ENCODE data around the gene EMP3.
A peak's percentile ranks its signal among the peaks of the same experiment; 100 is the strongest.
"Not testable (repeated sequence)": the region's sequence is repeated elsewhere in the genome, so short reads cannot be mapped to it uniquely, and the experiment has no call there.

The EMP3 gene

DNA sequence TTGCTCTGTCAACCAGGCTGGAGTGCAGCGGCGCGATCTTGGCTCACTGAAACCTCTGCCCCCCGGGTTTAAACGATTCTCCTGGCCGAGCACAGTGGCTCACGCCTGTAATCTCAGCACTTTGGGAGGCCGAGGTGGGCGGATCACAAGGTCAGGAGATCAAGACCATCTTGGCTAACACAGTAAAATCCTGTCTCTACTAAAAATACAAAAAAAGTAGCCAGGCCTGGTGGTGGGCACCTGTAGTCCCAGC lies 7.7 kb upstream of the EMP3 start:
- not testable (repeated sequence) for DNase-seq (ENCODE audit: low read depth in 2 of 2)

DNA sequence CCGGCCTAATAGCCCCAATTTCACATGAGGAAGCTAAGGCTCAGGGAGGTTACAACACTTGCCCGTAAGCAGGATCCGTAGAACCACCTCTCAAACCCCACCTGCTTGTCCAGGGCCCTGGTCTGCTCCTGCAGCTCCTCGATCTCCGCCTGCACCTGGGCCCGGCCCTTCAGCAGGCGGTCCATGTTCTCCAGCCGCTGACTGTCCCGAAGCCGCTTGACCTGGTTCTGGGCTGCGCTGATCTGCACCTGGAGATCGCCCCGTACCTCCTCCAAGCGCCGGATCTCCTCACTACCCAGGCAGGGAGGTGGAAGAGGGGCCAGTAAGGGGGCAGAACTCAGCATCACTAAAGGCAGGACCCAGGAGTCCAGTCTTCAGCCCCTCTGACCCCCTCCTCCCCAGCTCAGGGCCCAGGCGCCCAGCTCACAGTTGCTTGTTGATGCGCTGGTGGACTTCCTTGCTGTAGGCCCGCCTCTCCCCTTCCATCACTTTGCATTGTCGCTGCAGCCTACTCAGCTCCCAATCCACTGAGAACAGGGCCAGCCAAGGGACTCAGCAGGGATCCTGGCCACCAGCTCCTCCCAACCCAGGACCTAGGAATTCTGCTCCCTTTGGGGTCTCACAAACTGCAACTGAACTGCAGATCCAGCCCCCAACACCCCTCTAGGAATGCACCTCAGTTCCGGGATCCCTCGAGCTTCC lies 6.9 kb upstream of the EMP3 start:
- no peak for DNase-seq (ENCODE audit: low read depth in 2 of 2)

DNA sequence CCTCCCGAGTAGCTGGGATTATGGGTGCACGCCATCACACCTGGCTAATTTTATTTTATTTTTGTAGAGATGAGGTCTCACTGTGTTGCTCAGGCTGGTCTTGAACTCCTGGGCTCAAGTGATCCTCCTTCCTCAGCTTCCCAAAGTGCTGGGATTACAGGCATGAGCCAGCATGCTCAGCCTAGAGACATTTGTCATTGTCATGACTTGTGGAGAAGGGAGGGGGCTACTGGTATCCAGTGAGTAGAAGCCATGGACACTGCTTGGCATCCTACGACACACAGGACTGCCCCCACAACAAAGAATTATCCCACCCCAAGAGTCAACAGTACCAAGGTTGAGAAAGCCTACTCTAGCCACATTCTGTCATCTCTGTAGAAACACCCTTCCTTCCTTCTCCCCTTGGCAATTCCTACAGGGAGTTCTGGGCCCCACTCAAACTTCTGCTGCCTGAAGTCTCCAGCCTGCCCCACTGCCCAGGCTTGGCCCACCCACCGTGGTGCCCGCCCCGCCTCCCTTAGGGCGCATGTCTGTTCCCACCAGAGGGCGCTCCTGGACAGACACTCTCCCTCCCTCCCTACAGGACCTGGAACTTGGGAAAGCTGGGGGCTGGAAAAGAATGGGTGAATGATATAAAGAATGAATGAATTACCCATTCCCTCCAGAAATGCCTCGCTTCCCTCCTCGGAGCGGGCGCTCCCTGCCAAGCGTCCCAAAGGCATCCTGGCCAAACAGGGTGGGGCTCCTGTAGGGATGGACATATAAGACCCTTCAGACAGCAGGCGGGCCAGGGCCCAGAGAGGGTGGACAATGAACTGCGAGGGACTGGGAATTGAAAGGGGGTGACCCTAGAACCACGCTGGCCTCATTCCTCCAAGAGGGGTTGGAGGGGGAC lies 5.5 kb upstream of the EMP3 start:
- DNase-seq (ENCODE audit: low read depth in 2 of 2) = peak; percentile 69 to 77

DNA sequence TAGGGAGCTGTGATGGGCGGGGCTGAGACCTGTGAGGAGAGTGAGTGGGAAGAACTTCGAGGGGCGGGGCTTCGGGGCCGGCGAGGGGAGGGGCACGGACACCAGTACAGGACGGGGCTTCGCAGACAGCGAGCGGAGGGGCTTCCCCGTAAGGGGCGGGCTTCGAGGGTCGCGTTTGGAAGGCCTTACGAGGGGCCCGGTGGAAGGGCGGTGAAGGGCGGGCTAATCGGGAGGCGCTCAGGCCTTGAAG lies 4.1 kb upstream of the EMP3 start:
- DNase-seq (ENCODE audit: low read depth in 2 of 2) = peak; percentile 96 to 97

- DNase-seq (ENCODE audit: low read depth in 2 of 2) = peak; percentile 96 to 97
These were observed 3.4 kb upstream of the EMP3 start for GRCh38 chr19:48321622-48322591.

DNA sequence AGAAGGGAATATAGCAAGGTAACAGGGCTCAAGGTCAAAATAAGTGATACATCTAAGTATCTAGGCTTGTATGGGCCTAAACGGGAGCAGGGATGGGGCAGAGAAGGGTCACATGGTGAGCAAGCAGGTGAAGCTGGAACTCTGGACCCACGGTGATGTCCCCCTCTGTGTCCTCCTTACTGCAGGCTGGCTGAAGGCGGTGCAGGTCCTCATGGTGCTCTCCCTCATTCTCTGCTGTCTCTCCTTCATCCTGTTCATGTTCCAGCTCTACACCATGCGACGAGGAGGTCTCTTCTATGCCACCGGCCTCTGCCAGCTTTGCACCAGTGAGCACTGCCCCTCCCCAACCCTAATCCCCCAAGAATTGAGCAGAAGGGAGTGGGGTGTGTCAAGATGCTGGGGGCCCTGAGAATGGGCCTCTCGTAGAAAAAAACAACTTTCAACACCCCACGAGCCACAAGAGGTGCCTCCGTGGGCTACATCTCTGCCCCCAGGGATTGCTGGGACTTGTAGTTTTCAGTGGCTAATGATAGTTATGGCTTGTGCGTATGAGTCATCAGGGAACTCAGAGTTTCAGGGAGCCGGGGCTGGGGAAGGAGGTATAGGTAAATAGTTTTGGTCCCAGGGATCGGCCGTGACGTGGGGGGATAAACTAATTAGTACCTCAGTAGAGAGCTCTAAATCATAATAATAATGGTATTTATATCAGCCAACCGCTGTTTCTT lies 4.0 kb downstream of the EMP3 start:
- peak in 1 of 2 donors; percentile 34 for DNase-seq (ENCODE audit: low read depth in 2 of 2)

DNA sequence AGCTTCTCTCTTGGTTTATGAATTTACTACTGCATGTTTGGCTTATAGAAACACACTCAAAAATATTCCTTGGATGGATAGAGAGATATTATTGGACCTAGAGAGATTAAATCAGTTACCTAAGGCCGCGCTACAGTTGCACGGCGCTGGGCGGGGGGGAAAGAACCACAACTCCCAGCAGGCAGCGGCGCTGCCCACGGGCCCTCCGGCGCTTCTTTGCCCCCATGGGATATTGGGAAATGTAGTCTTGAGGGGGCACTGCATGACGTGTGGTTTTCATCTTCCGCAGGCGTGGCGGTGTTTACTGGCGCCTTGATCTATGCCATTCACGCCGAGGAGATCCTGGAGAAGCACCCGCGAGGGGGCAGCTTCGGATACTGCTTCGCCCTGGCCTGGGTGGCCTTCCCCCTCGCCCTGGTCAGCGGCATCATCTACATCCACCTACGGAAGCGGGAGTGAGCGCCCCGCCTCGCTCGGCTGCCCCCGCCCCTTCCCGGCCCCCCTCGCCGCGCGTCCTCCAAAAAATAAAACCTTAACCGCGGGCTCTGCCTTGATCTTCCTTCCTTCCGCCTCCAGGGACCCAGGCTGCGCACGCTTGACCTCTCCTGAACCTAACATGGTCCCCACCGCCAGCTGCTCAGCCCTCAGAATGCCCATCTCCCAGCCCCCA lies 4.8 kb downstream of the EMP3 start:
- DNase-seq (ENCODE audit: low read depth in 2 of 2) = peak; percentile 61 to 73

DNA sequence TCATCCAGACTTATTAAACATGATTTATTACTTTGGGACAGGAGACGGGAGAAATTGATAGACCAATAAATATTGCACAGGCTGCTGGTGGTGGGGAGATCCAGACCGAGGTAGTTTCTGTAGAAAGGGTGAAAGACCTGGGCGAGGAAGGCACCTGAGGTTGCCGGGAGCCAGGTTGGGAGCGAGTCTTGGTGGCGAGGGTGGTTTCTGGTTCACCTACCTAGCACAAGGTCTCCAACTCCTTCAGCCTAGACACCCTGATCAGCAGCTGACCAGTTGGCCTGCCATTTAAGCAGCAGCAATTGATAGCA lies 7.0 kb downstream of the EMP3 start:
- DNase-seq (ENCODE audit: low read depth in 2 of 2) = no peak

- DNase-seq (ENCODE audit: low read depth in 2 of 2) = peak; percentile 83 to 84
These were observed 7.5 kb downstream of the EMP3 start for GRCh38 chr19:48332662-48333466.

GRCh38 chr19:48333467-48334384 lies 8.4 kb downstream of the EMP3 start:
- peak; percentile 86 to 91 for DNase-seq (ENCODE audit: low read depth in 2 of 2)

GRCh38 chr19:48338253-48338755 lies 13.0 kb downstream of the EMP3 start:
- no peak for DNase-seq (ENCODE audit: low read depth in 2 of 2)

GRCh38 chr19:48338802-48339503 lies 13.6 kb downstream of the EMP3 start:
- DNase-seq (ENCODE audit: low read depth in 2 of 2) = no peak

DNA sequence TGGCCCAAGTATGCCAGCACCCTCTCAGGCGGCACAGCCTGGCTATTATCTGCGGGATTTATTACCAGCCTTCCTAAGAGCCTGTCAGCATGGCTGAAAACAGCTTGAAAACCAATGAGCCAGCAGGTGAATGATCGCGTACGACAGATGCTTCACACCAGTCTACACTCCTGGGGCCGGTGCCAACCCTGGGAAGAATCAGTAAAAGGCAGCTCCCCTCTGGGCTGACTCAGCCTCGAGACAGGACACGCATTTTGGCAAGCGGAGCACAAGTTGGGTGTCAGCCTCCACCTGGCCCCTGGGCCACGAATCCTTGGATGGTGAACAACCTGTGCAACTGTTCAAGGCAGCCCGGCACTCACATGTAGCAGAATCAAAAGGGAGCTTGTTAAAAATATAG lies 15.6 kb downstream of the EMP3 start:
- no peak for DNase-seq (ENCODE audit: low read depth in 2 of 2)

- no peak for DNase-seq (ENCODE audit: low read depth in 2 of 2)
These were observed 16.4 kb downstream of the EMP3 start for GRCh38 chr19:48341515-48342413.

DNA sequence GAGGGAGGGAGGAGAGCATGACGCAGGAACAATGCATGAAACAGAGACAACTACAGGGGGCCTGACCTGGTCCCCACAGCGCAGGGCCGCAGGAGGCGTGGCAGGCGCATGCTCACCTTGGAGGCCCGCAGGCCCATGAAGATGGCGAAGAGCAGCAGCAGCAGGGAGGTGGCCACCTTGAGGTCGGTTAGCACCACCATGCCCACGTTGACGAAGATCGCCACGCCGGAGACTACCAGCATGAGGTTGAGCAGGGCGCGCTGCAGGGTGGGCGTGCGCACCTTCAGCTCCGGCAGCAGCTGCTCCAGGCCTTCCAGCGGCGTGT lies 17.0 kb downstream of the EMP3 start:
- DNase-seq (ENCODE audit: low read depth in 2 of 2) = no peak

DNA sequence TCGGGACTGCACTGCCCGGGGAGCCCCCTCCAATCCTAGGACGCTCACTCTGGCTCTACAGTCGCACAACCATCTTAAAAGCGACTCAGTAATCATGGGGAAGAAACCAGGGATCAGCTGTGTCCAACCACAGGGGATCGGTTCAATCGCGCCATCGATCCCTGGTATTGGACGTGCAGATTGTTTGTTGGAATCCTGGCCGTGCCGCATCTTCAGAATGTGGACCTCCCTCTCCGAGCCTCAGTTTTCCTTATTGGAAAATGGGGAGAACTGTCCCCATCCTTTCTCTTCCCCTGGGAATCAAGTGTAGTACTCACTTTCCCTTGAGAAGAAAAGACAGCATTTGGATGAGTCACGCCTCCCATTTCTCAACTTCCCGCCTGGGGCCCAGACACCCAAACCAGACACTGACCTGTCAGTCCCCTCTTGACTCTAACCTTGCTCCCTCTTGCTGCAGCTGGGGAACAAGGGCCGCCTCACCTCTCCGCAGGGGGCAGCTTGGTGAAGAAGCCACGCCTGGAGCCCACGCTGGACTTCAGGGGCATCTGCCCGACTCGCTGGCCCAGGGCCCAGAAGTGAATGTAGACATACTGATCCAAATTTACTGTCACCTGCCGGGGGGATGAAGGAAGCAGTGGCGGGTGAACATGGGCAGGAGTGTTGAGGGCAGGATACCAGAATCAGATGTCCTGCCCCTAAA lies 17.6 kb downstream of the EMP3 start:
- no peak for DNase-seq (ENCODE audit: low read depth in 2 of 2)

DNA sequence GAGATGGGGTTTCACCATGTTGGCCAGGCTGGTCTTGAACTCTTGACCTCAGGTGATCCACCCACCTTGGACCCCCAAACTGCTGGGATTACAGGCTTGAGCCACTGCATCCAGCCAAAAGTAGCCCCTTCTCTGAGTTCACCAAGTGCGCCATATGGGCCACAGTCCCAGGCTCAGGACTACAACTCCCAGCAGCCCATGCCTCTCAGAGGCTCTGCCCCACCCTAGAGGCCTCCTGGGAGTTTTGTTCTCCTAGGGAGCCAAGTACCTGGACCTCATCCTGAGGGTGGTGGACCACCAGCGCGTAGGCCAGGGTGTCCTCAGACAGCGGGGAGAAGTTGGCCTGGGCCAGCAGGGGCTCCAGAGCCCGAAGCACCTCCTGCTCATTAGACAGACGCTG lies 19.5 kb downstream of the EMP3 start:
- no peak for DNase-seq (ENCODE audit: low read depth in 2 of 2)
